Liver (tissue), 9 donors: ENCODE measurements around the gene RHEX. TPM values are rescaled to one million over a fixed set of nuclear protein-coding genes. Genes with fewer than 3 reads are reported as not detected.

Experiments
- DNase-seq: peaks from one replicate; pipeline ENCODE4 v3.0.0-alpha.2; 2017; ENCODE audit warnings: low spot score
- H3K27ac ChIP-seq, 2 donors: one replicate each; pipeline ENCODE4 v1.7.0; 2013; ENCODE audit warnings: inconsistent platforms in 2 of 2, low read length in 2 of 2, control low read depth in 1 of 2, low read depth in 1 of 2, mild to moderate bottlenecking in 1 of 2
- H3K27me3 ChIP-seq, 4 donors: one replicate each; pipeline versions ENCODE4 v1.6.1 to v1.7.0; 2013; ENCODE audit warnings: low read length in 3 of 4, inconsistent platforms in 1 of 4, mild to moderate bottlenecking in 1 of 4, moderate library complexity in 1 of 4; ENCODE audit not compliant: control insufficient read depth in 4 of 4, insufficient read depth in 4 of 4
- H3K36me3 ChIP-seq, 4 donors: one replicate each; pipeline versions ENCODE4 v1.6.1 to v1.7.0; 2013; ENCODE audit warnings: low read length in 3 of 4, mild to moderate bottlenecking in 3 of 4, low read depth in 1 of 4, moderate library complexity in 1 of 4; ENCODE audit not compliant: control insufficient read depth in 4 of 4, insufficient read depth in 3 of 4
- H3K4me1 ChIP-seq, 4 donors: one replicate each; pipeline versions ENCODE4 v1.6.1 to v1.7.0; 2013; ENCODE audit warnings: low read length in 3 of 4, mild to moderate bottlenecking in 3 of 4, moderate library complexity in 1 of 4; ENCODE audit not compliant: control insufficient read depth in 4 of 4, insufficient read depth in 4 of 4
- H3K4me3 ChIP-seq, 3 donors: one replicate each; pipeline versions ENCODE4 v1.6.1 to v1.7.0; 2013; ENCODE audit warnings: low read length in 3 of 3, control low read depth in 1 of 3, low read depth in 1 of 3, mild to moderate bottlenecking in 1 of 3
- H3K9ac ChIP-seq, 2 donors: one replicate each; pipeline ENCODE4 v1.7.0; 2013; ENCODE audit warnings: low read length in 2 of 2, mild to moderate bottlenecking in 2 of 2, moderate library complexity in 2 of 2, control low read depth in 1 of 2, low read depth in 1 of 2
- H3K9me3 ChIP-seq, 4 donors: one replicate each; pipeline versions ENCODE4 v1.6.1 to v1.7.0; 2013; ENCODE audit warnings: low read length in 3 of 4; ENCODE audit not compliant: control insufficient read depth in 4 of 4
- ATF3 ChIP-seq: IDR thresholded peaks from 2 replicates; pipeline ENCODE4 v1.6.1; 2016; ENCODE audit warnings: antibody characterized with exemption
- CTCF ChIP-seq: fragments of 150-350 bp; IDR thresholded peaks from 2 replicates; pipeline ENCODE4 v1.5.1; 2017; ENCODE audit warnings: improper control_type of control experiment, low read depth, low read length; ENCODE audit not compliant: missing input control
- EGR1 ChIP-seq, 2 donors: IDR thresholded peaks; 2 replicates each; pipeline ENCODE4 v1.6.1; 2016 to 2018; ENCODE audit warnings: antibody characterized with exemption in 2 of 2, low read depth in 2 of 2
- FOXA1 ChIP-seq: IDR thresholded peaks from 2 replicates; pipeline ENCODE4 v1.6.1; 2016; ENCODE audit warnings: antibody characterized with exemption
- FOXA2 ChIP-seq: IDR thresholded peaks from 2 replicates; pipeline ENCODE4 v1.6.1; 2016; ENCODE audit warnings: antibody characterized with exemption
- GABPA ChIP-seq, 2 donors: IDR thresholded peaks in 1 of 2; conservative IDR thresholded peaks in 1 of 2; 2 replicates each; pipeline ENCODE4 v1.6.1; 2016; ENCODE audit warnings: antibody characterized with exemption in 2 of 2, mild to moderate bottlenecking in 1 of 2, moderate library complexity in 1 of 2
- HNF4A ChIP-seq, 2 donors: conservative IDR thresholded peaks; 2 replicates each; pipeline ENCODE4 v1.6.1; 2016; ENCODE audit warnings: antibody characterized with exemption in 2 of 2, mild to moderate bottlenecking in 2 of 2
- HNF4G ChIP-seq: IDR thresholded peaks from 2 replicates; pipeline ENCODE4 v1.6.1; 2016; ENCODE audit warnings: antibody characterized with exemption
- JUND ChIP-seq, 2 donors: IDR thresholded peaks; 2 replicates each; pipeline ENCODE4 v1.6.1; 2016; ENCODE audit warnings: antibody characterized with exemption in 2 of 2
- NR2F2 ChIP-seq: IDR thresholded peaks from 2 replicates; pipeline ENCODE4 v1.6.1; 2016; ENCODE audit warnings: antibody characterized with exemption
- RAD21 ChIP-seq, 2 donors: IDR thresholded peaks; 2 replicates each; pipeline ENCODE4 v1.6.1; 2016; ENCODE audit warnings: antibody characterized with exemption in 2 of 2, mild to moderate bottlenecking in 2 of 2
- REST ChIP-seq: IDR thresholded peaks from 2 replicates; pipeline ENCODE4 v1.6.1; 2016; ENCODE audit warnings: antibody characterized with exemption, mild to moderate bottlenecking
- RXRA ChIP-seq, 2 donors: IDR thresholded peaks; 2 replicates each; pipeline ENCODE4 v1.6.1; 2017 to 2018; ENCODE audit warnings: antibody characterized with exemption in 2 of 2, mild to moderate bottlenecking in 1 of 2
- SP1 ChIP-seq: IDR thresholded peaks from 2 replicates; pipeline ENCODE4 v1.6.1; 2018; ENCODE audit warnings: antibody characterized with exemption, mild to moderate bottlenecking
- TAF1 ChIP-seq: conservative IDR thresholded peaks from 2 replicates; pipeline ENCODE4 v1.6.1; 2016; ENCODE audit warnings: antibody characterized with exemption, mild to moderate bottlenecking
- YY1 ChIP-seq: IDR thresholded peaks from 2 replicates; pipeline ENCODE4 v1.6.1; 2016; ENCODE audit warnings: antibody characterized with exemption, mild to moderate bottlenecking
- ZBTB33 ChIP-seq: IDR thresholded peaks from 2 replicates; pipeline ENCODE4 v1.6.1; 2016; ENCODE audit warnings: antibody characterized with exemption
- WGBS: extraction: QIAGEN DNeasy Blood & Tissue Kit; methylation state at CpG from one replicate; pipeline ENCODE4 v1.1.7; 2013; 5-methylcytosine and 5-hydroxymethylcytosine counted together
- polyA plus RNA-seq, 2 donors: library from polyadenylated mRNA; stranded (reverse) in 1 of 2; unstranded in 1 of 2; fragments of 200-250 nt in 1 of 2; fragments of >200 nt in 1 of 2; fragmentation: Nextera tagmentation in 1 of 2; extraction: Ambion mirVana in 1 of 2; gene quantifications; one replicate each; pipeline versions ENCODE4 v1.2.1 to v1.2.3, GENCODE V29; 2013 to 2015
- total RNA-seq, 2 donors: library from RNA; depleted of rRNA; stranded (reverse); fragments of >200 nt; gene quantifications; one replicate each; pipeline ENCODE4 v1.2.3, GENCODE V29; 2014
- donor health status: healthy.
- donor health status: healthy.
- donor health status: healthy.
- donor health status: healthy.
- donor health status: healthy.

RHEX gene
- total and polyA plus RNA-seq, 4 donors: 0.15 to 2.8 (median 0.47) TPM

GRCh38 chr1:206107168-206107544, 54.2 kb downstream of the RHEX start (continued):
- TF ChIP-seq ZBTB33: no peak
- TF ChIP-seq SP1: no peak
- no peak for TF ChIP-seq EGR1 (IDR thresholded peaks at IDR 0.05; ENCODE audit: low read depth in 2 of 2)
- no peak for TF ChIP-seq RAD21 (IDR thresholded peaks at IDR 0.05)
- no peak for TF ChIP-seq ATF3

- H3K9me3 ChIP-seq: no peaks in the 10 kb centered on the region
- no peak for DNase-seq
- no peaks in the 10 kb centered on the region for H3K27me3 ChIP-seq
- H3K4me1 ChIP-seq: peaks cover 0 to 15% (median 6%) of the 10 kb centered on the region in 4 donors
- H3K9ac ChIP-seq: no peak overlapping the region
- TF ChIP-seq CTCF: no peak
- TF ChIP-seq RAD21 (IDR thresholded peaks at IDR 0.05): no peak
- no peak for TF ChIP-seq RXRA (IDR thresholded peaks at IDR 0.05)
- TF ChIP-seq ATF3: no peak
- TF ChIP-seq REST: no peak
- no peak for TF ChIP-seq YY1
- TF ChIP-seq ZBTB33: no peak
- TF ChIP-seq FOXA2: no peak
- TF ChIP-seq SP1: no peak
- TF ChIP-seq GABPA (IDR thresholded peaks at IDR 0.05 in 1 of 2, conservative IDR thresholded peaks at IDR 0.05 in 1 of 2): no peak
- no peak for TF ChIP-seq HNF4G
- no peak for TF ChIP-seq NR2F2
- no peak for TF ChIP-seq TAF1
- TF ChIP-seq JUND (IDR thresholded peaks at IDR 0.05): no peak
- no peak for TF ChIP-seq FOXA1
- no peak for TF ChIP-seq HNF4A (conservative IDR thresholded peaks at IDR 0.05)
- no peaks in the 10 kb centered on the region for H3K36me3 ChIP-seq
- no peak overlapping the region for H3K27ac ChIP-seq
- 89% methylated on average over 2 of the region's 2 CpGs for WGBS
- no peak overlapping the region for H3K4me3 ChIP-seq
Measured at GRCh38 chr1:206108635-206109034, 55.7 kb downstream of the RHEX start.
